PFSK-1 (cell line): ENCODE data around the gene SAMD4B.

ENCODE experiments used
- FOXP2 ChIP-seq: optimal IDR thresholded peaks from 2 replicates; pipeline ENCODE3; 2011; ENCODE audit warnings: borderline replicate concordance, control low read depth, inconsistent platforms; ENCODE audit not compliant: insufficient read depth; ENCODE audit errors: extremely low read length, extremely low read depth
- POLR2AphosphoS5 ChIP-seq: IDR thresholded peaks from 2 replicates; pipeline ENCODE4 v1.6.1; 2012; ENCODE audit warnings: low read depth, mild to moderate bottlenecking, control low read depth, low read length, moderate library complexity
- REST ChIP-seq, 2 experiments: IDR thresholded peaks; 2 replicates each; pipeline versions ENCODE4 v1.6.1 to v1.8.0; 2011 to 2012; ENCODE audit warnings: low read depth in 2 of 2, low read length in 2 of 2, control low read depth in 1 of 2, inconsistent platforms in 1 of 2, mild to moderate bottlenecking in 1 of 2, moderate library complexity in 1 of 2; ENCODE audit not compliant: insufficient read depth in 1 of 2
- SIN3A ChIP-seq: IDR thresholded peaks from 2 replicates; pipeline ENCODE4 v1.6.1; 2012; ENCODE audit warnings: mild to moderate bottlenecking, low read length, moderate library complexity, borderline replicate concordance; ENCODE audit not compliant: insufficient read depth
- TAF1 ChIP-seq: IDR thresholded peaks from 2 replicates; pipeline ENCODE4 v1.6.1; 2012; ENCODE audit warnings: low read length, control low read depth, borderline replicate concordance; ENCODE audit not compliant: insufficient read depth

- TF ChIP-seq POLR2AphosphoS5 (no peak), REST (IDR thresholded peaks at IDR 0.05; ENCODE audit: insufficient read depth in 1 of 2, low read depth in 2 of 2, low read length in 2 of 2) (no peak), SIN3A (no peak), TAF1 (no peak), FOXP2 (no peak)
Observed at GRCh38 chr19:39319098-39319891, 22.9 kb upstream of the SAMD4B start.
